Cardiac septum (tissue), 1 donor: ENCODE results near the gene PCDHB6. TPM values are rescaled to one million over a fixed set of nuclear protein-coding genes. Genes with fewer than 3 reads are reported as not detected.
"Not testable (repeated sequence)": the region's sequence is repeated elsewhere in the genome, so short reads cannot be mapped to it uniquely, and the experiment has no call there.

Experiments
- DNase-seq: peaks from one replicate; pipeline ENCODE4 v3.0.0-alpha.2; 2020; ENCODE audit warnings: low spot score
- intact Hi-C: fragments of 100-400 bp; cut with DNase I; formaldehyde crosslinking; loops from one replicate; pipeline ENCODE4 v1.14.0; 2022
- total RNA-seq: library from RNA; stranded (reverse); fragmentation: NEBNext Ultra II Directional; extraction: Animal tissue kit (Norgen Biotek cat#: 25700); gene quantifications from one replicate; pipeline ENCODE4 v1.2.1, GENCODE V29; 2021
- donor health status: DM: no; HTN: no; CAD: no.

The PCDHB6 gene
- total RNA-seq, 1 donor from 2014 or later, result 0.57 TPM

GRCh38 chr5:141196363-141196762, 46.5 kb downstream of the PCDHB6 start:
- no peak for DNase-seq
- intact Hi-C loops, result no loop called here

GRCh38 chr5:141199359-141200235, 49.7 kb downstream of the PCDHB6 start, which contains the start of gene PCDHB11:
PCDHB11 (plus strand) TSS chr5:141199627; CDS start chr5:141199775, 148 bp downstream.
- intact Hi-C loops, result no loop called here
- DNase-seq, result no peak

GRCh38 chr5:141201126-141201525, 51.3 kb downstream of the PCDHB6 start:
- DNase-seq, intact Hi-C loops: not testable (repeated sequence)

- intact Hi-C loops, DNase-seq: not testable (repeated sequence)
Observed at GRCh38 chr5:141201646-141202045, 51.8 kb downstream of the PCDHB6 start.

Other genes starting within 250 kb of the PCDHB6 start
- gene PCDHAC1, start 223.8 kb upstream of the PCDHB6 start, total RNA-seq, result 0.19 TPM
- 0.67 TPM for gene PCDHAC2, start 183.6 kb upstream of the PCDHB6 start, total RNA-seq
- gene PCDHB1, start 98.7 kb upstream of the PCDHB6 start, total RNA-seq, result not detected
- 2.4 TPM for gene PCDHB2, start 55.4 kb upstream of the PCDHB6 start, total RNA-seq
- 1.4 TPM for gene PCDHB3, start 49.6 kb upstream of the PCDHB6 start, total RNA-seq
- gene PCDHB4, start 28.2 kb upstream of the PCDHB6 start, total RNA-seq, result 1.3 TPM
- 3.2 TPM for gene PCDHB5, start 14.9 kb upstream of the PCDHB6 start, total RNA-seq
- gene PCDHB7, start 22.6 kb downstream of the PCDHB6 start, total RNA-seq, result 0.67 TPM
- 2.3 TPM for gene PCDHB8, start 27.7 kb downstream of the PCDHB6 start, total RNA-seq
- 2.2 TPM for gene PCDHB16, start 32.3 kb downstream of the PCDHB6 start, total RNA-seq
- gene PCDHB9, start 37.1 kb downstream of the PCDHB6 start, total RNA-seq, result 1.3 TPM
- 0.94 TPM for gene PCDHB10, start 42.3 kb downstream of the PCDHB6 start, total RNA-seq
- 1.9 TPM for gene PCDHB11, start 49.6 kb downstream of the PCDHB6 start, total RNA-seq
- gene PCDHB12, start 58.7 kb downstream of the PCDHB6 start, total RNA-seq, result 1.1 TPM
- gene PCDHB13, start 63.9 kb downstream of the PCDHB6 start, total RNA-seq, result 4.8 TPM
- 4.4 TPM for gene PCDHB14, start 73.3 kb downstream of the PCDHB6 start, total RNA-seq
- gene PCDHB15, start 95.3 kb downstream of the PCDHB6 start, total RNA-seq, result 9.9 TPM
- not detected for gene SLC25A2, start 154.0 kb downstream of the PCDHB6 start, total RNA-seq
- 116 TPM for gene TAF7, start 170.7 kb downstream of the PCDHB6 start, total RNA-seq
- gene PCDHGA1, start 180.5 kb downstream of the PCDHB6 start, total RNA-seq, result 4.6 TPM
- 17.3 TPM for gene PCDHGA2, start 188.7 kb downstream of the PCDHB6 start, total RNA-seq
- 22.9 TPM for gene PCDHGA3, start 193.8 kb downstream of the PCDHB6 start, total RNA-seq
- 12.6 TPM for gene PCDHGB1, start 200.0 kb downstream of the PCDHB6 start, total RNA-seq
- gene PCDHGA4, start 205.0 kb downstream of the PCDHB6 start, total RNA-seq, result 15.6 TPM
- gene PCDHGB2, start 209.9 kb downstream of the PCDHB6 start, total RNA-seq, result 16.2 TPM
- gene PCDHGA5, start 214.1 kb downstream of the PCDHB6 start, total RNA-seq, result 9.7 TPM
- 14.2 TPM for gene PCDHGB3, start 220.2 kb downstream of the PCDHB6 start, total RNA-seq
- gene PCDHGA6, start 223.8 kb downstream of the PCDHB6 start, total RNA-seq, result 11.5 TPM
- 11.8 TPM for gene PCDHGA7, start 232.7 kb downstream of the PCDHB6 start, total RNA-seq
- 12.5 TPM for gene PCDHGB4, start 237.6 kb downstream of the PCDHB6 start, total RNA-seq
- gene PCDHGA8, start 242.6 kb downstream of the PCDHB6 start, total RNA-seq, result 14.0 TPM
- 13.9 TPM for gene PCDHGB5, start 247.9 kb downstream of the PCDHB6 start, total RNA-seq